GM12878 (cell line): ENCODE results near the gene DMAC2. TPM values are rescaled to one million over a fixed set of nuclear protein-coding genes. Genes with fewer than 3 reads are reported as not detected.

ENCODE experiments used
- ATAC-seq: fragments of 200-7000 bp; cut with Tn5 transposase; 3 replicates; pipeline ENCODE4 v1.9.1; 2020; ENCODE audit warnings: mild to moderate bottlenecking, moderate library complexity
- BruUV-seq: library from RNA; stranded (reverse); fragments of 400-500 nt; replicated peaks from 2 replicates; lab custom pipeline; 2021; lab: Mats Ljungman, UMichigan
- CTCF ChIA-PET: fragments of 300-600 bp; sonication (Branson Sonifier 250); formaldehyde crosslinking; extraction: SDS; loops from one replicate; lab custom pipeline; 2021; ENCODE audit warnings: inconsistent platforms; lab: Yijun Ruan, JAX
- POLR2A ChIA-PET: fragments of 350-600 bp; formaldehyde crosslinking; extraction: SDS; loops from one replicate; lab custom pipeline; 2021; ENCODE audit warnings: inconsistent platforms; lab: Charles Lee
- RAD21 ChIA-PET: fragments of 300-600 bp; sonication (Branson Sonifier 250); formaldehyde crosslinking; loops from one replicate; lab custom pipeline; 2023; ENCODE audit warnings: antibody characterized with exemption; ENCODE audit not compliant: unreplicated experiment; lab: Charles Lee
- SMC1A ChIA-PET: fragments of 300-600 bp; sonication (Branson Sonifier 250); formaldehyde crosslinking; loops from one replicate; lab custom pipeline; 2023; ENCODE audit not compliant: unreplicated experiment, uncharacterized antibody; lab: Charles Lee
- DNase-seq: peaks from one replicate; pipeline ENCODE4 v3.0.0-alpha.2; 2011; ENCODE audit warnings: low read depth, low spot score
- FAIRE-seq: peaks from 3 replicates; lab custom pipeline; 2011; peaks lifted over from hg19 to GRCh38; lab: Jason Lieb, UNC
- H2AFZ ChIP-seq: 2 replicates; pipeline ENCODE4 v1.6.0; 2011; ENCODE audit warnings: low read depth, low read length, control low read depth; ENCODE audit not compliant: control insufficient read depth
- H3K27ac ChIP-seq: 2 replicates; pipeline ENCODE4 v1.5.1; 2011; ENCODE audit warnings: control low read depth; ENCODE audit not compliant: control insufficient read depth, insufficient read depth
- H3K27me3 ChIP-seq, 2 experiments: replicated peaks in 1 of 2; 2 replicates each; pipeline versions ENCODE4 v1.6.0 to v1.6.1; 2011; ENCODE audit warnings: low read length in 1 of 2; ENCODE audit not compliant: control insufficient read depth in 2 of 2, insufficient read depth in 2 of 2
- H3K36me3 ChIP-seq, 2 experiments: 2 replicates each; pipeline ENCODE4 v1.5.1; 2011; ENCODE audit warnings: low read length in 1 of 2; ENCODE audit not compliant: control insufficient read depth in 2 of 2, insufficient read depth in 2 of 2
- H3K4me1 ChIP-seq: 2 replicates; pipeline ENCODE4 v1.6.1; 2011; ENCODE audit warnings: mild to moderate bottlenecking, low read length, moderate library complexity, mixed read lengths; ENCODE audit not compliant: control insufficient read depth, insufficient read depth
- H3K4me2 ChIP-seq: 2 replicates; pipeline ENCODE4 v1.6.0; 2011; ENCODE audit warnings: control low read depth; ENCODE audit not compliant: control insufficient read depth, insufficient read depth
- H3K4me3 ChIP-seq: fragments of 200-600 bp; sonication (generic); 2 replicates; pipeline ENCODE4 v1.5.1; 2016
- H3K79me2 ChIP-seq: 2 replicates; pipeline ENCODE4 v1.6.0; 2011; ENCODE audit warnings: low read length; ENCODE audit not compliant: control insufficient read depth, insufficient read depth
- H3K9ac ChIP-seq: 2 replicates; pipeline ENCODE4 v1.8.0; 2011; ENCODE audit warnings: low read length, control low read depth, mixed read lengths; ENCODE audit not compliant: control insufficient read depth, insufficient read depth
- H3K9me3 ChIP-seq: replicated peaks from 3 replicates; pipeline ENCODE4 v1.5.1; 2011; ENCODE audit warnings: mild to moderate bottlenecking, low read length; ENCODE audit not compliant: control insufficient read depth, insufficient read depth
- H4K20me1 ChIP-seq: 2 replicates; pipeline ENCODE4 v1.6.0; 2011; ENCODE audit not compliant: control insufficient read depth, insufficient read depth
- BMI1 ChIP-seq: fragments of 450-650 bp; IDR thresholded peaks from 2 replicates; pipeline ENCODE4 v1.6.1; 2016; ENCODE audit warnings: mild to moderate bottlenecking, moderate library complexity, borderline replicate concordance
- EP300 ChIP-seq, 2 experiments: fragments of 150-350 bp in 1 of 2; IDR thresholded peaks; 2 replicates each; pipeline ENCODE4 v1.6.1; 2011 to 2012; ENCODE audit warnings: low read depth in 2 of 2, low read length in 2 of 2, borderline replicate concordance in 1 of 2, improper control_type of control experiment in 1 of 2, inconsistent platforms in 1 of 2; ENCODE audit not compliant: control insufficient read depth in 1 of 2
- KLF5 ChIP-seq: fragments of 450-650 bp; IDR thresholded peaks from 2 replicates; pipeline ENCODE4 v1.6.1; 2014; ENCODE audit warnings: mild to moderate bottlenecking; ENCODE audit not compliant: partially characterized antibody
- SIX5 ChIP-seq: IDR thresholded peaks from 2 replicates; pipeline ENCODE4 v1.6.1; 2011; ENCODE audit warnings: mild to moderate bottlenecking, low read depth, low read length, moderate library complexity; ENCODE audit not compliant: severe bottlenecking
- SMARCA5 ChIP-seq: fragments of 450-650 bp; IDR thresholded peaks from 2 replicates; pipeline ENCODE4 v1.6.1; 2017; ENCODE audit warnings: mild to moderate bottlenecking
- SREBF2 ChIP-seq: IDR thresholded peaks from 2 replicates; pipeline ENCODE4 v1.6.1; 2012; ENCODE audit warnings: mild to moderate bottlenecking, low read length
- STAT3 ChIP-seq: IDR thresholded peaks from 2 replicates; pipeline ENCODE4 v1.6.1; 2011; ENCODE audit warnings: low read depth, low read length, improper control_type of control experiment
- TCF3 ChIP-seq: IDR thresholded peaks from 2 replicates; pipeline ENCODE4 v1.6.1; 2012; ENCODE audit warnings: low read depth, mild to moderate bottlenecking, low read length, borderline replicate concordance; ENCODE audit not compliant: insufficient read depth
- whole genome bisulfite sequencing: methylation state at CpG from one replicate; pipeline ENCODE4 v1.1.6; 2016; ENCODE audit warnings: low lambda C conversion rate; ENCODE audit not compliant: insufficient replicate concordance, insufficient coverage; ENCODE audit errors: missing lambda C conversion rate; 5-methylcytosine and 5-hydroxymethylcytosine counted together
- in situ Hi-C: fragments of 300-500 bp; cut with MboI; formaldehyde crosslinking; loops from 9 replicates; pipeline ENCODE4 v1.14.3; 2018; ENCODE audit warnings: mixed read lengths
- intact Hi-C: fragments of 100-400 bp; cut with micrococcal nuclease; formaldehyde crosslinking; loops from one replicate; pipeline ENCODE4 v1.14.2; 2022; ENCODE audit not compliant: unreplicated experiment
- polyA plus RNA-seq, 11 experiments: library from polyadenylated mRNA; depleted of rRNA in 4 of 11; unstranded in 6 of 11; stranded (reverse) in 5 of 11; fragments of >200 nt; fragmentation: Nextera tagmentation in 4 of 11; fragmentation: Illumina TruSeq in 1 of 11; extraction: Ambion mirVana in 4 of 11; extraction: Trizol in 1 of 11; gene quantifications; 1 replicate in 1 of 11; 2 replicates in 10 of 11; pipeline versions ENCODE4 v1.2.1 to v1.2.3, GENCODE V29; 2011 to 2016; ENCODE audit warnings: inconsistent platforms in 2 of 11, missing spikeins in 2 of 11, low read depth in 1 of 11
- total RNA-seq, 4 experiments: library from RNA; depleted of rRNA in 3 of 4; stranded (reverse); fragments of >200 nt in 3 of 4; fragmentation: Illumina TruSeq in 1 of 4; extraction: Trizol in 1 of 4; gene quantifications; 2 replicates each; pipeline versions ENCODE4 v1.2.1 to v1.2.3, GENCODE V29; 2013 to 2021
- TF ChIP-seq, protein P1 (sequence below): fragments of 450-650 bp; IDR thresholded peaks from 2 replicates; pipeline ENCODE4 v1.6.1; 2016; ENCODE audit warnings: mild to moderate bottlenecking, moderate library complexity, borderline replicate concordance
- TF ChIP-seq, protein P2 (sequence below): fragments of 450-650 bp; IDR thresholded peaks from 2 replicates; pipeline ENCODE4 v1.6.1; 2018; ENCODE audit warnings: mild to moderate bottlenecking, low read depth, moderate library complexity; ENCODE audit not compliant: partially characterized antibody
- TF ChIP-seq, protein P3 (sequence below): fragments of 450-650 bp; IDR thresholded peaks from 2 replicates; pipeline ENCODE4 v1.6.1; 2017; ENCODE audit warnings: antibody characterized with exemption, mild to moderate bottlenecking, moderate library complexity

The DMAC2 gene
- total and polyA plus RNA-seq, 10 of the 15 experiments (the other 5 are each of a cell fraction or from before 2014, with no cell fraction given): 10.8 to 57.2 (median 42.7) TPM

DNA sequence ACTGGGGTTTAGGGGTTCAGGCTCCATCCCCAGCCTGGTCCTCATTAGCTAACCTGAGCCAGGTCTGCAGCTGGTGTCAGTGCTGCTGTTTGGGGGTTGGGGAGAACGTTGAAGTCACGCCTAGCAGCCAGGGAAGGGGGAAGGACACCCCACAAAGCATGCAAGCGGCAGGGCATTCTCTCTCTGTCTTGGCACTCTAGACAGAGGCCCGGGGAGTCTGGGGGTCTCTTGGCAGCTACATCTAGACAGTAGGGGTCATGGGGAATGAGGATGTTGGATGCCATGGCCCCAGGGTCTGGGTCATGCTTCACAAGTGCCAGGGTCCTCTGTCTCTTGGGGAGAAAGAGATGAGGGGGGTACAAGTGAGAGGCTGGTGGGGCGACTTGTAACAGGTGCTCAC, 5.9 kb upstream of the DMAC2 start (continued):
- TF ChIP-seq, protein P1, sequence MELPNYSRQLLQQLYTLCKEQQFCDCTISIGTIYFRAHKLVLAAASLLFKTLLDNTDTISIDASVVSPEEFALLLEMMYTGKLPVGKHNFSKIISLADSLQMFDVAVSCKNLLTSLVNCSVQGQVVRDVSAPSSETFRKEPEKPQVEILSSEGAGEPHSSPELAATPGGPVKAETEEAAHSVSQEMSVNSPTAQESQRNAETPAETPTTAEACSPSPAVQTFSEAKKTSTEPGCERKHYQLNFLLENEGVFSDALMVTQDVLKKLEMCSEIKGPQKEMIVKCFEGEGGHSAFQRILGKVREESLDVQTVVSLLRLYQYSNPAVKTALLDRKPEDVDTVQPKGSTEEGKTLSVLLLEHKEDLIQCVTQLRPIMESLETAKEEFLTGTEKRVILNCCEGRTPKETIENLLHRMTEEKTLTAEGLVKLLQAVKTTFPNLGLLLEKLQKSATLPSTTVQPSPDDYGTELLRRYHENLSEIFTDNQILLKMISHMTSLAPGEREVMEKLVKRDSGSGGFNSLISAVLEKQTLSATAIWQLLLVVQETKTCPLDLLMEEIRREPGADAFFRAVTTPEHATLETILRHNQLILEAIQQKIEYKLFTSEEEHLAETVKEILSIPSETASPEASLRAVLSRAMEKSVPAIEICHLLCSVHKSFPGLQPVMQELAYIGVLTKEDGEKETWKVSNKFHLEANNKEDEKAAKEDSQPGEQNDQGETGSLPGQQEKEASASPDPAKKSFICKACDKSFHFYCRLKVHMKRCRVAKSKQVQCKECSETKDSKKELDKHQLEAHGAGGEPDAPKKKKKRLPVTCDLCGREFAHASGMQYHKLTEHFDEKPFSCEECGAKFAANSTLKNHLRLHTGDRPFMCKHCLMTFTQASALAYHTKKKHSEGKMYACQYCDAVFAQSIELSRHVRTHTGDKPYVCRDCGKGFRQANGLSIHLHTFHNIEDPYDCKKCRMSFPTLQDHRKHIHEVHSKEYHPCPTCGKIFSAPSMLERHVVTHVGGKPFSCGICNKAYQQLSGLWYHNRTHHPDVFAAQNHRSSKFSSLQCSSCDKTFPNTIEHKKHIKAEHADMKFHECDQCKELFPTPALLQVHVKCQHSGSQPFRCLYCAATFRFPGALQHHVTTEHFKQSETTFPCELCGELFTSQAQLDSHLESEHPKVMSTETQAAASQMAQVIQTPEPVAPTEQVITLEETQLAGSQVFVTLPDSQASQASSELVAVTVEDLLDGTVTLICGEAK: no peak
- TF ChIP-seq, all 136 proteins: peak for 0

DNA sequence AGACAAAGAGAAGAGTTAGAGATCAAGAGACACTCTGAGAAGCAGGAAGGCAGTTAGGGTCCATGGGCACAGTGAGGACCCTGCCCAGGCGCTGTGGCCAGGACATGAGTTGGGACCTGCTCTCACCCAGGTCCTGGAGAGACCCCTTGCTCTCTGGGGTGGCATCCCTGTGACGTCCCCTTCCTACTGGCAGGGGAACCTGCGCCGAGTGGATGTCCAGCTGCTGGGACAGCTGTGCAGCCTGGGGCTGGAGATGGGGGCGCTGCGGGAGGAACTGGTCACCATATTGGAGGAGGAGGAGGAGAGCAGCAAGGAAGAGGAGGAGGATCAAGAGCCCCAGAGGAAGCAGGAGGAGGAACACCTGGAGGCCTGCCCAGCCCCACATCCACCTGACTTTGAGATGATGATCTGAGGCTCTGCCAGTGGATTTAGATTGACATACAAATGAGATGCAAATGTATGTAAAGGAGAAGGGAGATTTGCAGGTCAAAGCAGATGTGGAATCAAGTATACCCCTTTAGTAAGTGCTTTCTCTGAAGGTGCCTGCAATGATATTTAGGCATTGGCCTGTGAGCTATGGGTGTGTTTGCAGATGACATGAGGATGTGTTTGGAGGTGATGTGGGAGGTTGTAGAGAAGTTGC, 4.2 kb upstream of the DMAC2 start:
- intact Hi-C loops: no loop called here
- RAD21 ChIA-PET: no interaction called here
- CTCF ChIA-PET: interaction anchor here (0.7 kb wide), 1 partner anchor 317 kb away, joined by 3 read pairs; no protein-coding TSS in a partner anchor
- no peak for FAIRE-seq
- BruUV-seq: no TSS peak
- no peak overlapping the region for H3K27ac ChIP-seq
- 65% methylated on average over 6 of the region's 6 CpGs for WGBS
- no peaks in the 10 kb centered on the region; the same call in 1 of the 2 replicates for H3K4me1 ChIP-seq
- POLR2A ChIA-PET: no interaction called here
- no peak overlapping the region for H3K4me3 ChIP-seq
- H3K79me2 ChIP-seq: peaks cover under 1% of the 10 kb centered on the region
- in situ Hi-C loops: loop anchor here (10.0 kb wide), 2 partner anchors 91 to 131 kb away; partner anchors contain the start of gene CEACAM21
- H3K9me3 ChIP-seq: no peaks in the 10 kb centered on the region
- H3K27me3 ChIP-seq: no peaks in the 10 kb centered on the region
- no peak overlapping the region for H3K9ac ChIP-seq
- H3K36me3 ChIP-seq: no peaks in the 10 kb centered on the region
- ATAC-seq: no peak
- H2AFZ ChIP-seq: no peak overlapping the region
- SMC1A ChIA-PET: no interaction called here
- DNase-seq: no peak
- no peaks in the 10 kb centered on the region for H4K20me1 ChIP-seq
- H3K4me2 ChIP-seq: no peak overlapping the region
- TF ChIP-seq KLF5 (no peak), BMI1 (no peak), EP300 (IDR thresholded peaks at IDR 0.05; ENCODE audit: borderline replicate concordance in 1 of 2, control insufficient read depth in 1 of 2, low read depth in 2 of 2, low read length in 2 of 2) (no peak), SMARCA5 (no peak), TCF3 (no peak), SREBF2 (no peak), SIX5 (no peak), STAT3 (no peak)
- TF ChIP-seq, protein P2, sequence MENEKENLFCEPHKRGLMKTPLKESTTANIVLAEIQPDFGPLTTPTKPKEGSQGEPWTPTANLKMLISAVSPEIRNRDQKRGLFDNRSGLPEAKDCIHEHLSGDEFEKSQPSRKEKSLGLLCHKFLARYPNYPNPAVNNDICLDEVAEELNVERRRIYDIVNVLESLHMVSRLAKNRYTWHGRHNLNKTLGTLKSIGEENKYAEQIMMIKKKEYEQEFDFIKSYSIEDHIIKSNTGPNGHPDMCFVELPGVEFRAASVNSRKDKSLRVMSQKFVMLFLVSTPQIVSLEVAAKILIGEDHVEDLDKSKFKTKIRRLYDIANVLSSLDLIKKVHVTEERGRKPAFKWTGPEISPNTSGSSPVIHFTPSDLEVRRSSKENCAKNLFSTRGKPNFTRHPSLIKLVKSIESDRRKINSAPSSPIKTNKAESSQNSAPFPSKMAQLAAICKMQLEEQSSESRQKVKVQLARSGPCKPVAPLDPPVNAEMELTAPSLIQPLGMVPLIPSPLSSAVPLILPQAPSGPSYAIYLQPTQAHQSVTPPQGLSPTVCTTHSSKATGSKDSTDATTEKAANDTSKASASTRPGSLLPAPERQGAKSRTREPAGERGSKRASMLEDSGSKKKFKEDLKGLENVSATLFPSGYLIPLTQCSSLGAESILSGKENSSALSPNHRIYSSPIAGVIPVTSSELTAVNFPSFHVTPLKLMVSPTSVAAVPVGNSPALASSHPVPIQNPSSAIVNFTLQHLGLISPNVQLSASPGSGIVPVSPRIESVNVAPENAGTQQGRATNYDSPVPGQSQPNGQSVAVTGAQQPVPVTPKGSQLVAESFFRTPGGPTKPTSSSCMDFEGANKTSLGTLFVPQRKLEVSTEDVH: no peak
- TF ChIP-seq, protein P3, sequence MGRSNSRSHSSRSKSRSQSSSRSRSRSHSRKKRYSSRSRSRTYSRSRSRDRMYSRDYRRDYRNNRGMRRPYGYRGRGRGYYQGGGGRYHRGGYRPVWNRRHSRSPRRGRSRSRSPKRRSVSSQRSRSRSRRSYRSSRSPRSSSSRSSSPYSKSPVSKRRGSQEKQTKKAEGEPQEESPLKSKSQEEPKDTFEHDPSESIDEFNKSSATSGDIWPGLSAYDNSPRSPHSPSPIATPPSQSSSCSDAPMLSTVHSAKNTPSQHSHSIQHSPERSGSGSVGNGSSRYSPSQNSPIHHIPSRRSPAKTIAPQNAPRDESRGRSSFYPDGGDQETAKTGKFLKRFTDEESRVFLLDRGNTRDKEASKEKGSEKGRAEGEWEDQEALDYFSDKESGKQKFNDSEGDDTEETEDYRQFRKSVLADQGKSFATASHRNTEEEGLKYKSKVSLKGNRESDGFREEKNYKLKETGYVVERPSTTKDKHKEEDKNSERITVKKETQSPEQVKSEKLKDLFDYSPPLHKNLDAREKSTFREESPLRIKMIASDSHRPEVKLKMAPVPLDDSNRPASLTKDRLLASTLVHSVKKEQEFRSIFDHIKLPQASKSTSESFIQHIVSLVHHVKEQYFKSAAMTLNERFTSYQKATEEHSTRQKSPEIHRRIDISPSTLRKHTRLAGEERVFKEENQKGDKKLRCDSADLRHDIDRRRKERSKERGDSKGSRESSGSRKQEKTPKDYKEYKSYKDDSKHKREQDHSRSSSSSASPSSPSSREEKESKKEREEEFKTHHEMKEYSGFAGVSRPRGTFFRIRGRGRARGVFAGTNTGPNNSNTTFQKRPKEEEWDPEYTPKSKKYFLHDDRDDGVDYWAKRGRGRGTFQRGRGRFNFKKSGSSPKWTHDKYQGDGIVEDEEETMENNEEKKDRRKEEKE: no peak
